Fibroblast of villous mesenchyme (primary cell): ENCODE measurements around the gene ABRAXAS1. TPM values are rescaled to one million over a fixed set of nuclear protein-coding genes. Genes with fewer than 3 reads are reported as not detected.

Experiments
- DNase-seq: peaks from one replicate; pipeline ENCODE4 v3.0.0-alpha.2; 2010; ENCODE audit warnings: low read depth
- H3K4me3 ChIP-seq: 2 replicates; pipeline ENCODE4 v1.5.1; 2011; ENCODE audit warnings: low read depth, mild to moderate bottlenecking, low read length
- total RNA-seq: library from RNA; depleted of rRNA; stranded (reverse); fragments of >200 nt; gene quantifications from 2 replicates; pipeline ENCODE4 v1.2.3, GENCODE V29; 2012
- TF ChIP-seq, protein P1 (sequence below): IDR thresholded peaks from 2 replicates; pipeline ENCODE4 v1.5.1; 2012; ENCODE audit warnings: low read depth, mild to moderate bottlenecking, low read length; ENCODE audit not compliant: insufficient read depth

ABRAXAS1 gene
- total RNA-seq, 1 donor = 14.2 TPM

DNA sequence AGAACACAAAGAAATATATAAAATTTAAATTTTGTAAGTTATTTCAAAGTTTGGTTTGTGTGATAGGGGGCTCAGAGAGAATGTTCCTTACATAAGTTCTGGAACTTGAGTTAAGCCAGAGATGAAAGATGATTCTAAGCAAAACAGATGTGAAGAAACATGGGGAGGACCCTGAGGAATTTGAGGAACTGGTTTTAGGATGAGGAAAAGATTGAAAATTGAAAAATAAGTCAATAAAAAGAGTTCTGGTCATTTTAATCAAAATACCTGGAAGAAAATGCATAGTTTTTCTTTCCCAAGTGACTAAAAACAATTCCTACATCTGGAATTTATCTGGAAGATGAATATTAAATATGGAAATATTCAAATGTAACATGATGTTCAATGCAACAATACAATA lies 66.7 kb downstream of the ABRAXAS1 start:
- no peak overlapping the region for H3K4me3 ChIP-seq
- no peak for DNase-seq

GRCh38 chr4:83417566-83417965 lies 67.3 kb downstream of the ABRAXAS1 start:
- no peak for DNase-seq
- H3K4me3 ChIP-seq = no peak overlapping the region
- TF ChIP-seq, protein P1, sequence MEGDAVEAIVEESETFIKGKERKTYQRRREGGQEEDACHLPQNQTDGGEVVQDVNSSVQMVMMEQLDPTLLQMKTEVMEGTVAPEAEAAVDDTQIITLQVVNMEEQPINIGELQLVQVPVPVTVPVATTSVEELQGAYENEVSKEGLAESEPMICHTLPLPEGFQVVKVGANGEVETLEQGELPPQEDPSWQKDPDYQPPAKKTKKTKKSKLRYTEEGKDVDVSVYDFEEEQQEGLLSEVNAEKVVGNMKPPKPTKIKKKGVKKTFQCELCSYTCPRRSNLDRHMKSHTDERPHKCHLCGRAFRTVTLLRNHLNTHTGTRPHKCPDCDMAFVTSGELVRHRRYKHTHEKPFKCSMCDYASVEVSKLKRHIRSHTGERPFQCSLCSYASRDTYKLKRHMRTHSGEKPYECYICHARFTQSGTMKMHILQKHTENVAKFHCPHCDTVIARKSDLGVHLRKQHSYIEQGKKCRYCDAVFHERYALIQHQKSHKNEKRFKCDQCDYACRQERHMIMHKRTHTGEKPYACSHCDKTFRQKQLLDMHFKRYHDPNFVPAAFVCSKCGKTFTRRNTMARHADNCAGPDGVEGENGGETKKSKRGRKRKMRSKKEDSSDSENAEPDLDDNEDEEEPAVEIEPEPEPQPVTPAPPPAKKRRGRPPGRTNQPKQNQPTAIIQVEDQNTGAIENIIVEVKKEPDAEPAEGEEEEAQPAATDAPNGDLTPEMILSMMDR = no peak

More for the DNA sequence above, 66.7 kb downstream of the ABRAXAS1 start:
- TF ChIP-seq, protein P1 = no peak

GRCh38 chr4:83413676-83414075 lies 71.2 kb downstream of the ABRAXAS1 start:
- H3K4me3 ChIP-seq = no peak overlapping the region
- no peak for DNase-seq
- TF ChIP-seq, protein P1 = no peak

Other genes with a start within 250 kb of the ABRAXAS1 start
- gene COQ2, start 200.3 kb downstream of the ABRAXAS1 start, total RNA-seq = 13.9 and 18.1 TPM in 2 replicates
- gene HPSE, start 150.3 kb downstream of the ABRAXAS1 start, total RNA-seq = under 0.01 and 0.43 TPM in 2 replicates
- gene HELQ, start 29.3 kb downstream of the ABRAXAS1 start, total RNA-seq = 11.6 and 16.8 TPM in 2 replicates
- gene MRPS18C, start 29.0 kb downstream of the ABRAXAS1 start, total RNA-seq = 20.3 and 22.2 TPM in 2 replicates
- 1.3 and 15.1 TPM in 2 replicates for gene GPAT3, start 51.0 kb upstream of the ABRAXAS1 start, total RNA-seq